Activated T-helper 1 cell treated with anti-CD3 and anti-CD28 coated beads, Interleukin-2, amount 50 U/mL, for 16 hours (primary cell): Measurements from ENCODE around the gene HDAC8.
"Not testable (repeated sequence)": the region's sequence is repeated elsewhere in the genome, so short reads cannot be mapped to it uniquely, and the experiment has no call there.

Experiments used
- DNase-seq, 2 donors: peaks; one replicate each; pipeline ENCODE4 v3.0.0-alpha.2; 2020; ENCODE audit warnings: low read depth in 1 of 2, low spot score in 1 of 2

Gene HDAC8

DNA sequence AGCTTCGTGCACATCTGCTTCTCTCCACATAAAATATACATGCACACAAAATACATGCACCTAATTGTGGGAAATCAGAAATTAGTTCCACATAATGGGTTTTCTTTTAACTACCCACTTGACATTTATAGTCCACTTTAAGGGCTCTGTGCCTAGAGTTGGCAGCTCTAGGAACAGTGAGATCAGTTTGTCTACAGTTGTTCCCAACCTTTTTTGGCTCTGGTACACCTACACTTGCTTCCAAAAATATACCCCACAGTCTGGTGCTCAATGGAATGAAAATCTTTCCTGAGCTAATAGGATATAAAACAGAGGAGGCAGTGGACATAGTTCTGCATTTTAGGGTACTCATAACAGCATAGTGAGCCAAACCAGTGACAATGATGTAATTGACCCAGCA lies 36.1 kb downstream of the HDAC8 start:
- no peak for DNase-seq

DNA sequence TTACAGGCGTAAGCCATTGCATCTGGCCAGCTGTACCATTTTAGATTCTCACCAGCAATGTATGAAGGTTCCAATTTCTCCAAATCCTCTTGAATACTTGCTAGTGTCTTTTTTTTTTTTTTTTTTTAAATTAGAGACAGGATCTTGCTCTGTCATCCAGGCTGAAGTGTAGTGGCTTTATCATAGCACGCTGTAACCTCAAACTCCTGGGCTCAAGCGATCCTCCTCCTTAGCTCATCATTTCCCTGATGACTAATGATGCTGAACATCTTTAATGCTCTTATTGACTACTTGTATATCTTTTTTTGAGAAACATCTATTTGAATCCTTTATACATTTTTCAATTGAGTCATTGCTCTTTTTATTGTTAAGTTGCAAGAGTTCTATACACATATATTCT lies 40.3 kb downstream of the HDAC8 start:
- no peak for DNase-seq

DNA sequence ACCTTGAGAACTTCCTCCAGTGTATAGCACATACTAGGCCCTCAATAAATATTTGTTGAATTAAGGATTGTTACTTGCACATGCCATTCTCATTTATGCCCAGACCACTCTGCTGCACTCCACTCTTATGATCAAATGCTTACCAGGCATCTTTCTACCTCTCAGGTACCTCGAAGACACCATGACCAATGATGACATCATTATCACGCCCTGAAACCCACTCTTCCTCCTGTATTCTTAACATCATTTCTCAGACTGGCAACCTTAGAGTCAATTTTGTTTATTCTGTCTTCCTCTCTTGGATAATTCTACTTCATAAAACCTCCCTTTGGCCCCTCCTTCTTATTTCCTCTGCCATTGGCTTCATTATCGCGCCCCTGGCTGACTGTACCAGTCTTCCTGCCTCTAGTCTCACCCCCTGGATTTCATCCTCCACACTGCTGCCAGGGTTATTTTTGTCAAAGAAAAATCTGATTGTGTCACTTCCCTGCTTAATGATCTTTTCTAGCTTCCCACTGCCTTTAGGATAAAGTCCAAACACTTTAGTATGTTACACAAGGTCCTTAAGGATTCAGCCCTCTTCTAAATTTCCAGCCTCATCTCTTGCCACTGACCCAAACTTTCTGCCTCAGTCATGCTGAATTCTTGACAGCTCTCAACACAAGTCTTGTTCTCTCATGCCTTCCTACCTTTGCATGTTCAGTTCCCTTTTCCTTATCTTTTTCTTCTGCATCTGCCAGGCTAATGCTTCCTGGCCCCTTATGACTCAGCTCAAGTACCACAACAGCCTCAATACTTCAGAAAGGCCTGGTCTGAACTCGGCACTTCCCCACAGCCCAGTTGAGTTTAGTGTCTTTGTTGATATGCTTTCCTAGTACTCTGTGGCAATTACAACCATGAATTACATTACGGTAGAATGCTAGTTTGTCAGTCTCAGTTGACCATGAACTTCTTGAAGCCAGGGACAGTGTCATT lies 45.8 kb downstream of the HDAC8 start:
- DNase-seq, result no peak

DNA sequence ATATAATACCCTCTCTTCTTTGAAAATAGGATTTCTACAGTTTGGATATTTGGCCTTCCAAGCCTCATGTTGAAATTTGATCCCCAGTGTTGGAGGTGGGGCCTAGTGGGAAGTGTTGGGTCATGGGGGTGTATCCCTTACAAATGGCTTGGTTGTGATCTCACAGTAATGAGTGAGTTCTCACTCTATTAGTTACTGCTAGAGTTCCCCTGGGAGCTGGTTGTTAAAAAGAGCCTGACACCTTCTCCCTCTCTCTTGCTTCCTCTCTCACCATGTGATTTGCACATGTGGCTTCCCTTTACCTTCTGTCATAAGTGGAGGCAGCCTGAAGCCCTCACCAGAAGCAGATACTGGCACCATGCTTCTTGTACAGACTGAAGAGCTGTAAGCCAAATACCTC lies 73.9 kb downstream of the HDAC8 start:
- DNase-seq, result no peak

DNA sequence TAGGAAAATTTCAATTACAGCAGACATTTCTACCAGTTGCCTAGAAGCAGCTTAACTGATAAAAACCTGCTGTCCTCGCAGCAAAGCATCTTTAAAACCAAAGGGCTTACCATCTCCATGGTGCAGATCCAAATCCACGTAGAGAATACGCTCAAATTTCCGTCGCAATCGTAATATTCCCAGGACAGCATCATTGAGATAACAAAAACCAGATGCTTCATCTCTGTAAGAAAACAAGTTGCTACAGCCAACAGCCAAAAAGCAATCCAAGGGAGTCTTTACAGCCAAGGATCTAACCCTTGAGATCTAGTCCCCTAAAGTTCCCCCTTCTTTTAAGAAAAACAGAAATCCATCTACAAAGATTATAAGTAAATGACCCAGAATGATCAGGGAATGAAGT lies 77.6 kb downstream of the HDAC8 start:
- DNase-seq, result no peak

DNA sequence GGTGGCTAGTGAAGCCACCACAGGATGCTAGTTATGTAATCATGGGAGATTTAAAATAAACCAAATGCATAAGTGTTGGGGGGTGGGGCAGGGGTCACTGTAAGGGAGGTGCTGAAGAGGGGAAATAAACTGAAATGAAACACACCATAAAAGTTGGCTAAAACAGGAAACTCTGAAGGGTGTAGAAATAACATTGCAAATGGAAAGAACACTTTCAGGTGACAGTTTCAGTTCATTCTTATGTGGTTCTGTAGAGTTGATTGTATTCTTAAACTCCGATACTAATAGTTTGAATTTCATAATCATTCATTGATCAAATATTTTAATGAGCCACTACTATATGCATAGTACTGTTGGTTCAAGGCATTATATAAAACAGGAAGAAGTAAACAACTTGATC lies 80.1 kb downstream of the HDAC8 start:
- DNase-seq, result no peak

DNA sequence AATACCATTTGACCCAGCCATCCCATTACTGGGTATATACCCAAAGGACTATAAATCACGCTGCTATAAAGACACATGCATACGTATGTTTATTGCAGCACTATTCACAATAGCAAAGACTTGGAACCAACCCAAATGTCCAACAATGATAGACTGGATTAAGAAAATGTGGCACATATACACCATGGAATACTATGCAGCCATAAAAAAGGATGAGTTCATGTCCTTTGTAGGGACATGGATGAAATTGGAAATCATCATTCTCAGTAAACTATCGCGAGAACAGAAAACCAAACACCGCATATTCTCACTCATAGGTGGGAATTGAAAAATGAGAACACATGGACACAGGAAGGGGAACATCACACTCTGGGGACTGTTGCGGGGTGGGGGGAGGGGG lies 82.4 kb downstream of the HDAC8 start:
- not testable (repeated sequence) for DNase-seq

DNA sequence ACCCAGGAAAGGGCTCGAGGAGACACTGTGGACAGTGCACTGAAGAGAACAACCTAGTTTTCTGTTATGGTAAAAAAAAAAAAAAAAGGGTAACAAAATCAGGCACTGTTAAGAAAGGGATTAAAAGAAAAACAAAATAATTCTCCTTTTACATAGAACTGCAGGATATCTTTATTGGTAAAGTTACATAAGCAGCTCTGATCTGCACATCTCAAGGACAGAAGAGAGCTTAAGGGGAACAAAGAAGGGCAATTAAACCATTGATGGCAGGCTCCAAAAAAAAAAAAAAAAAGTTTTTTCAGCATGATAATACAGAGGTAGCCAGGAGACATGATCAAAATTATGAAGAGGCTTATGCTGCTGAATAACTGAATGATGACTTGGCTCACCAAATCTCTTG lies 85.0 kb downstream of the HDAC8 start:
- no peak for DNase-seq

DNA sequence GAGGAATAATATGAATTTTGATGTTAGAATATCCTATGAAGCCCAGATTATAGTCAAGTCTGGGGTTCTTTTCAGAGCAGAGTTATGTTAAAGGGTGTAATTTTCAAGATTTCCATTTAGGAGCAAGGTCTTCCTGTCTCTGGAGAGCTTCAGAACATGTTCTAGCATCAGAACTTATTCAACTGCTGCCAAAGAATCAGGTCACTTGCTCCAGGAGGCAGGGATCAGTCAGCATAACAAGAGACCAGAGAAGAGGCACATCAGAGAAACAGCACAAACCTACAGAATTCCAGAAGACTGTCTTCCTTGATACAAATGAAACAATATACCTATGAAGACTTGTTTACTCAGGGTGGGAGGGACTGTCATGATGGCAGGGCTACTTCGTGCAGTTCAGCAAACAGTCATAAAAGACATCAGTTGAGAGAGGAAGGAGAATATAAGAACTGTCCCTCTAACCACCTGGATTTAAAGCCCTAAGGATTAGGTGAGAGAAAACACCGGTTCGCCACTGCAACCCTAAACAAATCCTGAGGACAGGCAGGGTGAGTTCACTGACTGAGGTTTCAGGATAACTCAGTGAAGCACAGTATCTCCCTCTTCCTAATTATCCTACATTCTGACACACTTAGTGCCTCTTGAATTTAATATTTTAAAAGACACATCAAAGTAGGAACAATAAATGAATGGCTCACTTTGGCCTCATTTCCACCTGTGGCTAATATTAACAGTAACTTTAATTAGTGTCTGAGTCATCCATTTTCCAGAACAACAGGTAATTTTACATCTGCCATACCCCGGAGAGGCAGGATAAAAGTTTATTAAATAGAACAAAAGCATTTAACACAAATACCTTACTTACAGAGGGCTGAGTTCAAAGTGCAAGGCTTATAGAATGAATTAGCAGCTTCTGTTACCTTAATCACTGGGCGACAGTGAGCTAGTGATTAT lies 93.0 kb downstream of the HDAC8 start:
- no peak for DNase-seq

DNA sequence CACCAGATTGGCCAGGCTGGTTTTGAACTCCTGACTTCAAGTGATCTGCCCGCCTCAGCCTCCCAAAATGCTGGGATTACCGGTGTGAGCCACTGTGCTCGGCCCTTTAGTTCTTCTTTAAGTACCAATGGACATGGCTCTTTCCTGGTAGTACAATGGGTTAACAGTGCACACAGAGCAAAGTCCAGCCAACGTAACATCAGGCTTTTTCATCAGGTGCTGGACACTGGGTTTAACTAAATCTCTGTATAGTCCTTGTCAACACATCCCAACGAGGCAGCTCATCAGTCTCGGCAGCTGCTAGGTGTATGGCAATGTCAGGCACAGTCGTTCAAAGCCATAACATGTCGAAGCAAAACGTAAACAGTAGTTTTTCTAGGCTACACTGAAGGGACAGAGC lies 93.8 kb downstream of the HDAC8 start:
- no peak for DNase-seq

DNA sequence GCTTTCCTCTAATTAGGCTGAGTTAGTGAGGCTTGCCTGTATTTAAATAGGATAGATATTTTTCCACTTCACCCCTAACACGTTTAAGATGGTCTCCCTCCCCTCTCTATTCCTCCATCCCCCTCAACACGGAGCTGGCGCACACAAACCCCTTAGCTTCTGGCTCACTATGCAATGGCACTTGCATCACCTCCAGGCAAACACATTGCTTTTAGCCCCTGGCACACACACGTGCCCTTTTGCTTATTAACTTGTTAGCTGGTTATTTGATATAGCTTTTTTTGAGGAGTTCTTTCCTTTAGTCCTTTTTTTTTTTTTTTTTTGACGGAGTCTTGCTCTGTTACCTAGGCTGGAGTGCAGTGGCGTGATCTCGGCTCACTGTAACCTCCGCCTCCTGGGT lies 94.3 kb downstream of the HDAC8 start:
- no peak for DNase-seq

DNA sequence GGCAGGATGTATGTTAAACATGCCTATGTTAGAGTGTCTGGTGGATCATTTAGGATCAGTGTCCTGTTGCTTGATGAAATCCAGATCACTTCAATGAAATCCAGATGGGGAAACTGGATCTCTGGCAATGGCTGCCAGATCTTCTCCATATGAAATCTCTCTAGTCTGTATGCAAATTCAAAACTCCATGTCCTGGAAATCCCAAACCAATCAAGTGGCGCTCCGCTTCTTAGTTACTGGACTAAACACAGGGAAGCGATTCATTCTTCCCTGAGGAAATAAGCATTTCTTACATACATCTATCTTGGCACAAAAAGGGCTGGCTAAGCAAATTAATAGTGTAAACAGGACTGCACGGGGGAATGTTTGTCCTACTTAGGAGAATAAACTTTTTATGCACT lies 94.9 kb downstream of the HDAC8 start:
- DNase-seq, result no peak

DNA sequence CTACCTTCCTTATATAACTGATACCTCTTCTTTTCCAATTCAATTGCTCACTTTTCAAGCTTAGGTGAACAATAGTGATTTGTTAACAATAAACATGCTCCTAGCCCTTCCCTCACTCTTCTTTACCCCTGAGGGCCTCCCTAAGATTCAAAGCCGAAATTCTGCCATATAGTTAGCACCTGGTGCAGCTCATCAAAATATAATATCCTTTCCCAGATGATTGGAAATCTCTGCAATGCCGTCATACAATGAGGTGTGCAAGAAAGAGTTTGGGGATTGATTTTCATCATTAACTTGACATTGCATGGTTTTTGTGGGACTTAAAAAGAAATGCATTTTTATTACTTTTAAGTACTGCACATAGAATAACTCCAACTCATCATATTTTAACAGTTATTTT lies 95.3 kb downstream of the HDAC8 start:
- DNase-seq, result no peak

DNA sequence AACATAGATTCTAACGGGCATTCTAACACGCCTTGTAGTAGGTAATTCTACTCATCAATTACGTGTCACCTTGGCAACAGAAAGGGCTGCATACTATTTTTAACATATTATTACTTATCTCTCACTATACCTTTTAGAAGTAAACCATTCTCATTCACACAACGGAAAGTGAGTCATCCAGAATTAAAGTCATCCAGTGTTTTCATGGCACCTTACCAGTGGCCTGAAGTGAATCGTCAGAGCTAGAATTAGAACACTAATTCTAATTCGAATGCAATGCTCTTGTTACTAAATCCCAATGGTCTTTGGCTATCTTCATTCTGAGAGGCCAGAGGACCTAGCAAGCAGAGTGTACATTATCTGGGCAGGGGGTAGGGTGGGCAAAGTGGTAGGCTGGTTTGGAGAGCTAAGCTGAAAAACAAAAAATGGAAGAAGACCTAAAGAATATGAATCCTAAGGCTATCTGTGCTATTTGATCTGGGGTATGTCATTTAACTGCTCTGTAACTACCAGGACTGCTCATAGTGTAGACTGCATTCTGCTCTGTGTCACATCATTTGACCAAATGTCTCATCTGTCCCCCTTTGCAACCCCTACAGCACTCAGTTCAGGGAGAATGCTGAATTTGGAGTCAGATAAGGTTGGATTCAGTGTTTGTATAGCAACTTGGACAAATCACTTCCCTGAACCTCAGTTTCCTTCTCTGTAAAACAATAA lies 96.5 kb downstream of the HDAC8 start:
- DNase-seq, result no peak

DNA sequence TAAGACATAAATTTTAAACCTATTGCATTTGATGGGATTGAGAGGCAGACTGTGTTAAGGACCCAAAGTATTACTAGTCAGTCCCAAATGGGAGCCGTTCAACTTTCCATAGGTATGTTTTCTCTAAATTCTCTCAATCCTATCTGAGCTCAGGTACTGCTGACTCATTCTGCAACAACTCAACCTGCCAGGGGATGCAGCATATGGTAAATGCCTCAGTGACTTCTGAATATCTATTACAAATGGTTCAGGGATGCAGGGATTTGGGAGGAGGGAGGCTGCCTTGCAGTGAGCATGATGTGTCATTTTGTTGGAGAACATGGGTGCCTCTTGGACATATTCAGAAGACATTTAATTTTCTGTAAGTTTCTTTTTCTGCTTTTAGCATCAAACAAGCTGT lies 97.3 kb downstream of the HDAC8 start:
- no peak for DNase-seq

DNA sequence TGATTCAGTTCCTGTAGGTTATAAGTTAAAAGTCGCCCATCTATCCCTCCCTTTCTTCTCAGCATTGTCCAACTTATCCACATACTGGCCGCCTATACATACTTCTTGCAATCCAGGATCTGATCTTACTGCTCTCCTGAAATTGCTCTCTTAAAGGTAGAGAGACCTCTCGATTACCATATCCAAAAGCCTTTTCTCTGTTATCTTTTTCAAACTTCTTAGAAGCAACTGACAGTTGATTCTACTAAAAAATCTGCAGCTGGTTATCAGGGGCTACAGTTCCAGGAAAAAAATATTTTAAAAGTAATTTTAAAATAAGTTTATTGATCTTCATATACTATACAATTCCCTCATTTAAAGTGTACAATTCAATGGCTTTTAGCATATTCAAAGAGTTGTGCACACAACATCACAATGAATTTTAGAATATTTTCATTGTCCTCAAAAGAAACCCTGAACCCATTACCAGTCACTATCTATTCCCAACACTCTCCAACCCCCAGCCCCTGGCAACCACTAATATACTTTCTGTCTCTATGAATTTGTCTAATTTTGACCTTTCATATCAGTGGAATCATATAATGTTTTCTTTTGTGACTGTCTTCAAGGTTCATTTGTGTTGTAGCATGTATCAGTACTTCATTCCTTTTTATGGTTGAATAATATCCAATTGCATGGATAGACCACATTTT lies 102.0 kb downstream of the HDAC8 start:
- no peak for DNase-seq

DNA sequence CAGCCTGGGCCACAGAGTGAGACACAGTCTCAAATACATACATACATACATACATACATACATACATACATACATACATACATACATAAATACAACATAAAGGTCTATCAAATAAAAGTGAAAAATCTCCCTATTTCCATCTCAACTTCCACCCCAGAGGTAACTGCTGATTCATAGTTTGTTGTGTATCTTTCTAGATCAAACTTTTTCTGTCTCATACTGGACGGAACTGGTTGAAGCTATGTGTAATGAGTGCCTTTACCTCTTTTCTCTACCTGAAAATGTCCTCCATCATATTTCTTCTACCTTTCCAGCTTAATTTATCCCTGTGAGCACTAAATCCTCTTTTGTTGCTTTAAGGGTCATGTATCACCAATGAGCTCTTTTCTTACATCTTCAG lies 102.5 kb downstream of the HDAC8 start:
- no peak for DNase-seq

DNA sequence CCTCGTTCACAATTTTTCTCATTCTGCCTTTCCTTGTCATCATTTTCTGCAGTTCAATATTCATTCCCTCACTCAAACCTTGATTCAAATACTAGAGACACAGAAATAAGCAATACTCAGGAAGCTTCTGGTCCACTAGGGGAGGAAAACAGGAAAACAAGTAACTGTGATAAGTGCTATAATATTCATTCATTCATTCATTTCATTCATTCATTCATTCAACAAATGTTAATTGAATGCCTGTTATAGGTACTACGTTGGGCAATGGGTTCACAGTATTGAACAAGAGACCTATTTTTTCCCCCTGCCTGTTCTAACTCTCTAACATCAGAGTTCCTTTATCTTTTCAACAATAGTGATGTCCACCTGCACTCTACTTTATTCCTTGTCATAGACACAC lies 104.0 kb downstream of the HDAC8 start:
- DNase-seq, result no peak

DNA sequence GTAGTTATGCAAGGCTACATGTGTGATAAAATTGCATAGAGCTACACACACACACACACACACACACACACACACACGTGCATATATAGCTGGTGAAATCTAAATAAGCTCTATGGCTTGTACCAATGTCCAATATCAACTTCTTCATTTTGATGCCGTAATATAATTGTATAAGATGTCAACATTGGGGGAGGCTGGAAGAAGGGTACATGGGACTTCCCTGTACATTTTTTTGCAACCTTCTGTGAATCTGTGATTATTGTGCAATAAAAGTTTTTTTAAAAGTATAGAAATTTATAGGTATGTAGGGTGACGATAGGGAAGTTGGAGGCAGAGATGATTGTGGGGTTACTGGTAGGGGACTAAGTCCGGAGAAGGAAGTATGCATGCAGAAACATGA lies 105.5 kb downstream of the HDAC8 start:
- DNase-seq, result no peak

DNA sequence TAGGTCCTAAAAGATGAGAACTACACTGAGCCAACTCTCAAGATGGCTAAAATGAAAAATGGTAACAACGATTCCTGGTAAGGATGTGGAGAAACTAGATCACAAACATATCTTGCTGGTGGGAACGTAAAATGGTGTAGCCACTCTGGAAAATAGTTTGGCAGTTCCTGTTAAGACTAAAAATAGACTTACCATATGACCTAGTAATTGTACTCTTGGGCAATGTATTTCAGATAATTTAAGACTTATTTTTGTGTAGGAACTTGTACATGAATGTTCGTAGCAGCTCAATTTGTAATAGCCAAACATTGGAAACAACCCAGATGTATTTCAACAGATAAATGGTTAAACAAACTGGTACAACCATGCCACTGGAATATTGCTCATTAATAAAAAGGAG lies 106.2 kb downstream of the HDAC8 start:
- DNase-seq, result no peak

DNA sequence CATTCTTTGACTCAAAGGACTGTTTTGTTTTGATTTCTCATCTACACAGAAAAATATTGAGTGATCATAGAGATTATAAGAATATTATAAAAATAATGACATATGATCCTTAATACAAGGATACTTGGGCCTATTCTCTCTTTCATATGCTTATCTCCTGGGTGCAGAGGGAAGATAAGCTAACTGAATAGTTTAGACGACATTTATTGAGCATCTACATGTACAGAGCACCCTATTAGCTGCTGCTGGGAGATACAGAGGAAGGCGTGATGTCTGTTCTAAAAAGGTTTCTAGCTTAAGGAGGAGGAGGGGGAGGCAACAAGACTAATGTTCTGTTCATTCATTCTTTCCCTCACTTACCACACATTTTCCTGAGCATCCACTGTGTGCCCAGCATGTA lies 106.8 kb downstream of the HDAC8 start:
- no peak for DNase-seq
